ENCODE results near the gene OCA2.
"Not testable (repeated sequence)": the region's sequence is repeated elsewhere in the genome, so short reads cannot be mapped to it uniquely, and the experiment has no call there.

OCA2 gene

DNA sequence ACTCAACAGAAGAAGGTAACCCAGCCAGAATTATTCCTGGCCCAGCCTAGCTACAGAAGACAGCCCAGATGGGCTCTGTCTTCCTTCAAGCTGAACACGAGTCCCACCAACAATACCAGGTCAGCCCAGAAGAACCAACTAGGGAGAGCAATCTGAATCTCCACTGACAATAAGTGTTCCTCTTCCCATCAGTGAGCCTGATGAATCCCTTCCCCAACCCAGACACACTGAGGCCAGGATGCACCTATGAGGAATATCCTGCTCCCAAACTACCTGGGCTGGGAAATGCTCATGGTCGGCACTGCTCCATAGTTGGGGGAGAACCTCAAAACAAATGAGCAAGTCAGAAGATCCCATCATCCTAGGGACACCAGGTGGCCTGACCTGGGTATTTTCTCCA lies 351.1 kb downstream of the OCA2 start:
- Mint-ChIP-seq H3K36me3 (no peaks in the 10 kb centered on the region), H3K27ac (no peak overlapping the region), H3K4me3 (no peak overlapping the region), H3K27me3 (no peaks in the 10 kb centered on the region), H3K9me3 (peaks cover 5% of the 10 kb centered on the region), H3K4me1 (no peaks in the 10 kb centered on the region)
- ATAC-seq (ENCODE audit: low read depth) (no peak), DNase-seq (ENCODE audit: low spot score in 2 of 2) (no peak)

DNA sequence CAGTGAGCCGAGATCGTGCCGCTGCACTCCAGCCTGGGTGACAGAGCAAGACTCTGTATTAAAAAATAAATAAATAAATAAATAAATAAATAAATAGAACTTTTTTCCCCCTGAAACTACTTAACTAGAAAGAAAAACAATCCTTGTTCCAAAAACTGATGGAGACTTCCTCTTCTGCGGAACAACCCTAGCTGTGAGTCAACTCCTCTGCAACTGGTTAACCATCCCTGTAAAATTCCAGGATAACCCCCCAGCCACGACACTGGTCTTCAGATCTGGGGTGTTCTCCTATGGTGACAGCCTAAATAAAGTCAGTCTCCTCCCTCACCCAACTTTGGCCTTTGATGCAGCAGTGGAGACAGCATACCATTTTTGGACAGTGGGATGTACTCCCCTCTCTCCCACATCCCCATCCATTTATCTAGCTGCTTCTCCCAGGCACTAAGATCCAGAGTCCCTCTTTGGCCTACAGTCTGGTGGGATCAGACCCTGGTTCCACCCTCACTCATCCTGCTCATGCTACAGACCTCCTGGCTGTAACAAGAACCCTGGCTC lies 352.6 kb downstream of the OCA2 start:
- H3K9me3 Mint-ChIP-seq, result peaks cover 5% of the 10 kb centered on the region
- ATAC-seq (ENCODE audit: low read depth), result no peak
- no peaks in the 10 kb centered on the region for H3K4me1 Mint-ChIP-seq
- no peak for DNase-seq (ENCODE audit: low spot score in 2 of 2)
- no peaks in the 10 kb centered on the region for H3K27me3 Mint-ChIP-seq
- H3K27ac Mint-ChIP-seq, result no peak overlapping the region
- H3K4me3 Mint-ChIP-seq, result no peak overlapping the region
- H3K36me3 Mint-ChIP-seq, result no peaks in the 10 kb centered on the region

DNA sequence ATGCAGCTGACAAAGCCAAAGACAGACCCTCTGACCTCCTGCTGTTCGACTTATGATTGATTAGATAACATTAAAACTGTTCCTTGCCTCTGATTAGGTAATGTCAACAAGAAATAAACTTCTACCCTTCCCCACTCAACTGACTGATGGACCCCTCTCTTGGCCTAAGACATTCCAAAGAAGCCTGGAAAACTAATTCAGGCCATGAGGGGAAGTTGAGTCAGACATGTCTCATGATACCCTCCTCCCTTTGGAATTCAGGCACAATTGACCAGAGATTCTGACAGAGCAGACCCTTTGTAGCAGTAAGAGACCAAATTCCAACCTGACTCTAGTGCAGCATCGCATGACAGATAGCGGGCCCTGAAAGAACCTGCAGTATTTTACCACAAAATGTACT lies 354.5 kb downstream of the OCA2 start:
- no peaks in the 10 kb centered on the region for H3K36me3 Mint-ChIP-seq
- no peak overlapping the region for H3K4me3 Mint-ChIP-seq
- peaks cover 4% of the 10 kb centered on the region for H3K9me3 Mint-ChIP-seq
- no peak for DNase-seq (ENCODE audit: low spot score in 2 of 2)
- no peaks in the 10 kb centered on the region for H3K27me3 Mint-ChIP-seq
- no peaks in the 10 kb centered on the region for H3K4me1 Mint-ChIP-seq
- ATAC-seq (ENCODE audit: low read depth), result no peak
- no peak overlapping the region for H3K27ac Mint-ChIP-seq

DNA sequence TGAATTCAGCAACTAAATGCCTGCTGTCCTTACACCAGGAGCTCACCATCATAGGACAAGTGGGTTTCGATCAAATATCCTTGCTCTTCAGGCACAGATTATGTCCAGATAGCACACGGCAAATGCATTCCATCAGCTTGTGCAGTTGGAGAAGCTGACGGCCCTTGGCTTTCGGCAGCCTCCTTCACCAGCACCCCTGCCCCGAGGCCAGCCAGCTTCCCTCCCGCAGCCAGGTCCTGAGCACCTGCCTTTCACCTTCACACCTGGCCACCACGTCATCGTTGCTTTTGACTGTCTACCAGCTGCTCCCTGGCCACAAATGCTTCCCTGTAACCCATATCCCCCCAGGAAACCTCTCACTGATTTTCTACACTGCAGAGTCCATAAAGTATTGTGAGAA lies 355.5 kb downstream of the OCA2 start:
- DNase-seq (ENCODE audit: low spot score in 2 of 2) (no peak), ATAC-seq (ENCODE audit: low read depth) (no peak)
- H3K4me3 Mint-ChIP-seq, result no peak overlapping the region
- H3K4me1 Mint-ChIP-seq, result no peaks in the 10 kb centered on the region
- no peak overlapping the region for H3K27ac Mint-ChIP-seq
- H3K9me3 Mint-ChIP-seq, result peaks cover 4% of the 10 kb centered on the region
- H3K36me3 Mint-ChIP-seq, result no peaks in the 10 kb centered on the region
- no peaks in the 10 kb centered on the region for H3K27me3 Mint-ChIP-seq

DNA sequence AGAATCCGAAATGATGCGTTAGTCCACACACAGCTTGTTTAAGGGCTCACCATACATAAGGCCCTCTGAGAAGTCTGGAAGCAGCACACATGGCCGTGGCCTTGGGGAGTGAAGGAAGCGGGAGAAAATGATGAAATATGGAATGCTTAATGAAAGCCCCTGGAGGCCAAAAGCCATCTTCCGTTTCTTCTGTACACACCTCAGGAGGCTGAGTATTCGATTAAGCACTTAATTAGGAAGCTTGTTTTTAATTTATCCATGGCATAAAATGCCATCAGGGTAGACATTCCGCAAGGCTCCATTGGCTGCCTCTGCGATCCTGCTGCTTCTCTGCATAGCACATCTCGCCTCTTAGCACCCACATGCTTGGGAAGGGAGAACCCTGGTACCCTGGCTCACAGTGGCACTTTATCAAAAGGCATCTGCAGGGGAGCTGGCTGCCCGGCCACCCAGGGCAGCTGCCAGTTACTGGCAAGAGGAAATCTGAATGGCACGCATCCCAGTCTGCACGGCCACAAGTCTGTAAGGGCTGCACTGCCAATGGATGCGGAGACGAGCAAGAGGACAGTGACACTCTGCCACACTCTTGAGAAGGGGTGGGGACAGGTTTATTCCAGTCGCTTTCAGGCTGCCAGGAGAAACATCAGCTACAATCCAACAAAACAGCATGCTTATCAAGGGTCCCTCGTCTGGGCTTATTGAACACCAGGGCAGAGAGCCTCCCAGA lies 356.2 kb downstream of the OCA2 start:
- no peaks in the 10 kb centered on the region for H3K4me1 Mint-ChIP-seq
- no peak overlapping the region for H3K4me3 Mint-ChIP-seq
- no peak overlapping the region for H3K27ac Mint-ChIP-seq
- no peak for DNase-seq (ENCODE audit: low spot score in 2 of 2)
- ATAC-seq (ENCODE audit: low read depth), result no peak
- peaks cover 4% of the 10 kb centered on the region for H3K9me3 Mint-ChIP-seq
- H3K27me3 Mint-ChIP-seq, result no peaks in the 10 kb centered on the region
- H3K36me3 Mint-ChIP-seq, result no peaks in the 10 kb centered on the region

DNA sequence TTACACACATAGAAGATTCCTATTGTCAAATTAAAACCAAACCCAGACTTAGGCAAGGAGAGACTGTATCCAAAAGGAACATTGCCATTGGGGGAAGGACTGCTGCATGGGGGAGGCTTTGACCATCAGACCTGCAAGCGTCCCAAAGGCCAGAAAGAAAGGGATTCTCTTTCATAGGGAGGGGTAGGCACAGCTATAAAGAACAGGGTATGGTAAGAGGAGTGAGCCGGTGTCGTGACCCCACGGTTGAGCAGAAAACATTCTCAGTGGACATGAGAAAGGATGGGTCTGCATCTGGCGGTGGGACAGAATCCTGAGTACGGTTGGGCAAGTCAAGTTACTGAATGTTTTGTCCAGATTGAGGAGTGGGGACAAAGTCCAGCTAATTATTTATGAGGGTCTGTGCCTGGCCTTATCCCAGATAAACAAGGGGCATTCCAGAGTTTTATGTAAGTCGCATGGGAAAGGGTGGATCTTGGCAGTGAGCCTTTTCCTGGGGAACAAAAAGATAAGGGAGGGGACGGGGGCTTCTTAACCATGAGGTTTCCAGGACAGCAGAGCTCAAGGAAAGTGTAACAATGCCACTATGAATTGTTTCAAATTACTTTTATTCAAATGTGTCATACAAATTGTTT lies 357.8 kb downstream of the OCA2 start:
- DNase-seq (ENCODE audit: low spot score in 2 of 2) (no peak), ATAC-seq (ENCODE audit: low read depth) (no peak)
- no peaks in the 10 kb centered on the region for H3K9me3 Mint-ChIP-seq

DNA sequence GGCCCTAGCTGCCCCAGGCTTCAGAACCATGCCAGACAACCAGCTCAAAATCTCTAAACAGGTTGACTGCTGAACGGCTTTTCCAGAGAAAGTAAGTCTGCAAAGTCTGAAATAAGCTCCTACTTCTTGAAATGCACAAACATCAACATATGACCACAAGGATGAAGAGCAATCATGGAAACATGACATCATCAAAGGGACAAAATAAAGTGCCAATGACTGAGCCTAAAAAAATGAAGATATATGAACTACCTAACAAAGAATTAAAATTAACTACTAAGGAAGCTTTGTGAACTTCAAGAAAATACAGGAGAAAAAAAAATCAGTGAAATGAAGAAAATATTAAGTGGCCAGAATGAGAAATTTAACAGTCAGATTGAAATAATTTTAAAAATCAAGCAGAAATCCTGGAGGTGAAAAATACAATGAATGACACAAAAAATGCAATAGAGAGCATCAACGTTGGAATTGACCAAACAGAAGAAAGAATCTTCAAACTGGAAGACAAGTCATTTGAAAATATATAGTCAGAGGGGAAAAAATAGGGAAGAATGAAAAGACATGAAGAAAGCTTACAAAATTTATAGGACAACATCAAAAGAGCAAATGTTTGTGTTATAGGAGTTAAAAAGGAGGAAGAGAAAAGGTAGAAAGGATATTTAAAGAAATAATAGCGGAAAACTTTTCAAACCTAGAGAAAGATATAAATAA lies 364.2 kb downstream of the OCA2 start:
- Mint-ChIP-seq H3K4me3 (no peak overlapping the region), H3K9me3 (peaks cover 12% of the 10 kb centered on the region), H3K27me3 (no peaks in the 10 kb centered on the region)

More for the DNA sequence above, 357.8 kb downstream of the OCA2 start:
- Mint-ChIP-seq H3K27ac (no peak overlapping the region), H3K27me3 (no peaks in the 10 kb centered on the region), H3K4me3 (no peak overlapping the region), H3K4me1 (no peaks in the 10 kb centered on the region), H3K36me3 (no peaks in the 10 kb centered on the region)

DNA sequence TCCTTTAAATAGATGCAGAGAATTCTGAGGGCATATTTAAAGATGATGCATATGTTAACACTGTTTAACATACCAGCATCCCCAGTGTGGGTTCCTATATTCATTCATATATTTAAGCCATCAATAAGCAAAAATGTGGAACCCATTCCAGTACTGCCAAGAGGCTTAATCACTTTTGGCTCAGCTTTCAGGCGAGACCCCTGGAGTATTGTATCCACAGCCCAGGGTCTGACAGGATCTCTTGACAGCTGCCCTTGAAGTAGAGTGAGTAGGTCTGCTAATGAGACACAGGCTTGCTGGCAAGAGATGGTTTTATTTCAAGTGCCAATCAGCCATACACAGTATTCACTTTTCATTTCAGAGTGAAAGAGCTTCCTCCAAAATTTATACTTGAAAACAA lies 367.3 kb downstream of the OCA2 start:
- H3K4me1 Mint-ChIP-seq, result no peaks in the 10 kb centered on the region
- H3K36me3 Mint-ChIP-seq, result no peaks in the 10 kb centered on the region
- H3K9me3 Mint-ChIP-seq, result peaks cover 14% of the 10 kb centered on the region
- DNase-seq (ENCODE audit: low spot score in 2 of 2), result no peak
- H3K4me3 Mint-ChIP-seq, result no peak overlapping the region
- no peaks in the 10 kb centered on the region for H3K27me3 Mint-ChIP-seq
- H3K27ac Mint-ChIP-seq, result no peak overlapping the region
- ATAC-seq (ENCODE audit: low read depth), result no peak

More for the DNA sequence above, 364.2 kb downstream of the OCA2 start:
- no peaks in the 10 kb centered on the region for H3K4me1 Mint-ChIP-seq
- no peaks in the 10 kb centered on the region for H3K36me3 Mint-ChIP-seq
- no peak for ATAC-seq (ENCODE audit: low read depth)
- DNase-seq (ENCODE audit: low spot score in 2 of 2), result no peak
- no peak overlapping the region for H3K27ac Mint-ChIP-seq

DNA sequence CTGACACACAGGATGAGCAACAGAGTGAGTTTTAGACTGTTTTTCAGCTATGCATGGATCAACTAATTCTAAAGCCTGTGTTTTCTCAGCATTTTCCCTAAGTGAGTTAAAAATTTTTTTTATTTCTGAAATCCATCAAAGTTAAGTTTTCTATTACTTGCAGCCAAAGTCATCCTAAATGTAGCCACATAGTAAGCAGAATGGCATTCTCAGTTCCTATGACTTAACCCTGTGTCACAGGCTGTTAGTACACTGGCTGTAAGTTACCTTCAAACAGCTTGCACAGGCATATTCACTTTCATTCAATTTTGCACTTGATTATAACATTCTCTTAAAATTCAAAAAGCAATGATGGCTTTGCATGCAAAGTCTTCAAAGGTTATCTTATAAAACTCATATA lies 368.2 kb downstream of the OCA2 start:
- ATAC-seq (ENCODE audit: low read depth) (no peak), DNase-seq (ENCODE audit: low spot score in 2 of 2) (no peak)
- Mint-ChIP-seq H3K4me1 (no peaks in the 10 kb centered on the region), H3K27me3 (no peaks in the 10 kb centered on the region), H3K36me3 (no peaks in the 10 kb centered on the region), H3K27ac (no peak overlapping the region), H3K9me3 (peaks cover 14% of the 10 kb centered on the region), H3K4me3 (no peak overlapping the region)

DNA sequence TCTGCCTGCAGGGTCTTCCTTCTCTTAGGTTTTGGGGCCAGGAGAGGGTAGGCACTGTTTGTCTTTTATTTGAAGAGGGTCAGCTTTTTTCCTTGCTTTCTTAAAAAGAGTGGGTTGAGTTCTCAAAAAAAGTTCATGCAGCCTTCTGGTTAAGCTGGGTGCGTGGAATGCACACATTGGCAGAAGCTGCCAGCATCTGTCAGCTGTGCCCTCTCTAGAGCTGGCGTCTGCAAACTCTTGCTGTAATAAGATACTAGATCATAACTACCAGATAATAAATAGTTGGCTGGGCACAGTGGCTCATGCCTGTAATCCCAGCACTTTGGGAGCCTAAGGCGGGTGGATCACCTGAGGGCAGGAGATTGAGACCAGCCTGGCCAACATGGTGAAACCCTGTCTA lies 373.4 kb downstream of the OCA2 start:
- Mint-ChIP-seq H3K27me3 (peaks cover 2% of the 10 kb centered on the region), H3K9me3 (peaks cover 2% of the 10 kb centered on the region), H3K4me3 (no peak overlapping the region), H3K27ac (no peak overlapping the region), H3K4me1 (no peaks in the 10 kb centered on the region), H3K36me3 (no peaks in the 10 kb centered on the region)
- ATAC-seq (ENCODE audit: low read depth), result no peak
- DNase-seq (ENCODE audit: low spot score in 2 of 2), result no peak

DNA sequence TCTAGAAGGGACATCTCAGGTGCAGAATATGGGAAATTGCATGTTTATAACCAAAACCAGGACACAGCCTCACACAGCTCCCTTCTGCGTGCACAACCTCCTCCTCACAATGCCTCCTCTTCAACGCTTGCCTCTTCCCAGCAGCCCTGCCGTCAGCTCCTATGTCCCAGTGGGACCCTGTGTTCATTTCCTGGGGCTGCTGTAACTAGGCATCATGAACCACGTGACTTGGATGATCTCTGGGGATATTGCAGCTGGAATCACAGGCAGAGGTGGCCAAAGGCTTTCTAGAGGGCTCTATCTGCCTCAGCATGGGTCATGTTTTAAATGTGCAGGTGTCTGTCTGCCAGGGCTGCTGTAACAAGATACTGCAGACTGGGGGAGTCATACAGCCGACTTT lies 375.3 kb downstream of the OCA2 start:
- Mint-ChIP-seq H3K27ac (no peak overlapping the region), H3K27me3 (peaks cover 2% of the 10 kb centered on the region), H3K9me3 (peaks cover 2% of the 10 kb centered on the region), H3K36me3 (no peaks in the 10 kb centered on the region), H3K4me1 (no peaks in the 10 kb centered on the region), H3K4me3 (no peak overlapping the region)
- DNase-seq (ENCODE audit: low spot score in 2 of 2) (no peak), ATAC-seq (ENCODE audit: low read depth) (no peak)

DNA sequence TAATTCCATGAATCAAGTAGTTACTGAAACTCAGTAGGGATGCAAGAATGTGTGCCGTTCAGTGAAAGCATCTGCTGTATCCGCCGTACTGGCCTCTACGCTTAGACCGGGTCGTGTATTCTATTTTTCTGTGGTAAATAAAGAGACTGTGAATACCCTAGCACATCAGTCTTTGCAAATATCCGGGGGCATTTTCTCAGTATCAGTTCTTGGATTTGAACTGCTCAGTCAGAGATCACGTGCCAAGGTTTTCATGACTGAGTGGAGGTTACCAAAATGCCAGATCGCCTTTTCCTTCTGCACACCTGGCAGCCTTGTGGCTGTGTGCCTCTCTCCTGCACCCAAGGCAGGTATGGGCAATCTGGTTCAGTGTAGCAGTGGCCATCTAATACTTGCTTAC lies 377.0 kb downstream of the OCA2 start:
- no peak for DNase-seq (ENCODE audit: low spot score in 2 of 2)

DNA sequence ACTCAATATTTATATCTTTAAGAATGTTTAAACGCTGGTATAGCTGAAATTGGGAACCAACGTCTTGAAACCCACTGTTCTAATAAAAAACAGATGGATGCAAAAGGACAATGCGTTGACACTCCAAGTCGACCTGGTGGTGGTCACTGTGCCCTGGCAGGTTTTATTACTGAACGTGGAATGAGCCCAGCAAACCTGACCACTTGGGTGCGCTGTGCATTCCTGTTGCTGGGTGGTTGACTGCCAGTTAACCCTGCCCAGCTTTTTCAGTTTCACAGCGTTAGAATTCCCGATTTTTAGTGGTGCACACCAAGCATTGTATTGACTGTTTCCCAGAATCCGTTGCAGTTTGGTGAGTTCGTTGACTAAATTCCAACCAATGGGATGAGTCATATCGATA lies 384.4 kb downstream of the OCA2 start:
- no peaks in the 10 kb centered on the region for H3K4me1 Mint-ChIP-seq
- H3K4me3 Mint-ChIP-seq, result no peak overlapping the region
- DNase-seq (ENCODE audit: low spot score in 2 of 2), result no peak
- peaks cover 7% of the 10 kb centered on the region for H3K9me3 Mint-ChIP-seq
- no peaks in the 10 kb centered on the region for H3K27me3 Mint-ChIP-seq
- H3K27ac Mint-ChIP-seq, result no peak overlapping the region
- H3K36me3 Mint-ChIP-seq, result no peaks in the 10 kb centered on the region
- no peak for ATAC-seq (ENCODE audit: low read depth)

More for the DNA sequence above, 377.0 kb downstream of the OCA2 start:
- Mint-ChIP-seq H3K27me3 (peaks cover 2% of the 10 kb centered on the region), H3K36me3 (no peaks in the 10 kb centered on the region), H3K9me3 (peaks cover 5% of the 10 kb centered on the region), H3K4me1 (no peaks in the 10 kb centered on the region), H3K4me3 (no peak overlapping the region), H3K27ac (no peak overlapping the region)
- ATAC-seq (ENCODE audit: low read depth), result no peak

DNA sequence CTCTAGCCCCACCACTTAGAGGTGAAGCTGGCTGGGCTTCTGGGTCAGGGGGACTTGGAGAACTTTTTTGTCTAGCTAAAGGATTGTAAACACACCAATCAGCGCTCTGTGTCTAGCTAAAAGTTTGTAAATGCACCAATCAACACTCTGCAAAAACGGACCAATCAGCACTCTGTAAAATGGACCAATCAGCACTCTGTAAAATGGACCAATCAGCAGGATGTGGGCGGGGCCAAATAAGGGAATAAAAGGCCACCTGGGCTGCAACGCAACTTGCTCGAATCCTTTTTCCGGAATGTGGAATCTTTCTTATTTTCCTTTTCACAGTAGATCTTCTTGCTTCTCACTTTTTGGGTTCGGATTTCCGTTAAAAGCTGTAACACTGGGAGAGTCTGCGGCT lies 385.3 kb downstream of the OCA2 start:
- H3K9me3 Mint-ChIP-seq; H3K27me3 Mint-ChIP-seq; H3K27ac Mint-ChIP-seq; H3K36me3 Mint-ChIP-seq; ATAC-seq (ENCODE audit: low read depth); H3K4me3 Mint-ChIP-seq; H3K4me1 Mint-ChIP-seq; DNase-seq (ENCODE audit: low spot score in 2 of 2): not testable (repeated sequence)

Data from memory B cell (primary cell).